Endothelial cell of umbilical vein (primary cell): ENCODE results near the gene FOXN1. TPM values are rescaled to one million over a fixed set of nuclear protein-coding genes. Genes with fewer than 3 reads are reported as not detected.

ENCODE experiments used
- BruUV-seq: library from RNA; stranded (reverse); fragments of 400-500 nt; replicated peaks from 2 replicates; lab custom pipeline; 2021; lab: Mats Ljungman, UMichigan
- CTCF ChIA-PET: fragments of 300-600, 350-600 bp; sonication (Branson Sonifier 250); formaldehyde crosslinking; loops from one replicate; lab custom pipeline; 2021; ENCODE audit warnings: antibody characterized with exemption, inconsistent platforms; lab: Charles Lee
- POLR2A ChIA-PET: fragments of 300-600, 350-600 bp; sonication (Branson Sonifier 250); formaldehyde crosslinking; loops from one replicate; lab custom pipeline; 2021; ENCODE audit warnings: antibody characterized with exemption, inconsistent platforms; lab: Charles Lee
- DNase-seq: peaks from one replicate; pipeline ENCODE4 v3.0.0-alpha.2; 2011; ENCODE audit warnings: low read depth, low spot score
- FAIRE-seq: peaks from 2 replicates; lab custom pipeline; 2011; peaks lifted over from hg19 to GRCh38; lab: Jason Lieb, UNC
- H2AFZ ChIP-seq: 2 replicates; pipeline ENCODE4 v1.6.0; 2012; ENCODE audit warnings: low read depth, low read length, control low read depth, inconsistent platforms
- H3K27ac ChIP-seq: 2 replicates; pipeline ENCODE4 v1.5.1; 2011; ENCODE audit warnings: low read depth, mild to moderate bottlenecking, control low read depth, low read length, moderate library complexity; ENCODE audit not compliant: insufficient read depth
- H3K27me3 ChIP-seq, 2 experiments: 2 replicates each; pipeline versions ENCODE4 v1.6.0 to v1.6.1; 2011; ENCODE audit warnings: low read length in 2 of 2, mixed read lengths in 1 of 2; ENCODE audit not compliant: control insufficient read depth in 2 of 2, insufficient read depth in 2 of 2
- H3K36me3 ChIP-seq, 2 experiments: 2 replicates in 1 of 2; 3 replicates in 1 of 2; pipeline ENCODE4 v1.5.1; 2011; ENCODE audit warnings: low read length in 2 of 2, mild to moderate bottlenecking in 1 of 2, moderate library complexity in 1 of 2; ENCODE audit not compliant: control insufficient read depth in 2 of 2, insufficient read depth in 2 of 2; ENCODE audit errors: extremely low read depth in 1 of 2
- H3K4me1 ChIP-seq: 3 replicates; pipeline ENCODE4 v1.5.1; 2011; ENCODE audit warnings: mild to moderate bottlenecking, low read length; ENCODE audit not compliant: control insufficient read depth, insufficient read depth; ENCODE audit errors: extremely low read depth
- H3K4me2 ChIP-seq: 2 replicates; pipeline ENCODE4 v1.6.1; 2011; ENCODE audit warnings: low read length, control low read depth, mixed read lengths; ENCODE audit not compliant: insufficient read depth
- H3K4me3 ChIP-seq, 3 experiments: fragments of 200-600 bp in 1 of 3; sonication (generic), shearing (Covaris generic) in 1 of 3; replicated peaks in 1 of 3; 2 replicates each; pipeline ENCODE4 v1.5.1; 2011 to 2016; ENCODE audit warnings: control low read depth in 3 of 3, low read length in 3 of 3, mild to moderate bottlenecking in 2 of 3, inconsistent platforms in 1 of 3, low read depth in 1 of 3, moderate library complexity in 1 of 3; ENCODE audit not compliant: insufficient read depth in 1 of 3
- H3K79me2 ChIP-seq: 2 replicates; pipeline ENCODE4 v1.6.0; 2012; ENCODE audit warnings: low read length, inconsistent platforms; ENCODE audit not compliant: control insufficient read depth, insufficient read depth
- H3K9ac ChIP-seq: replicated peaks from 2 replicates; pipeline ENCODE3; 2011; ENCODE audit warnings: low read length, control low read depth; ENCODE audit not compliant: insufficient read depth; ENCODE audit errors: extremely low read depth
- H3K9me1 ChIP-seq: replicated peaks from 3 replicates; pipeline ENCODE4 v1.6.0; 2011; ENCODE audit warnings: mild to moderate bottlenecking, low read length; ENCODE audit not compliant: control insufficient read depth, insufficient read depth; ENCODE audit errors: extremely low read depth
- H3K9me3 ChIP-seq: replicated peaks from 2 replicates; pipeline ENCODE4 v1.5.1; 2012; ENCODE audit warnings: low read length, inconsistent platforms; ENCODE audit not compliant: control insufficient read depth, insufficient read depth
- H4K20me1 ChIP-seq: replicated peaks from 2 replicates; pipeline ENCODE3; 2011; ENCODE audit warnings: mild to moderate bottlenecking, low read length; ENCODE audit not compliant: control insufficient read depth, insufficient read depth; ENCODE audit errors: extremely low read depth
- EZH2 ChIP-seq: IDR thresholded peaks from 2 replicates; pipeline ENCODE4 v1.6.1; 2012; ENCODE audit warnings: borderline replicate concordance, low read depth, mild to moderate bottlenecking, moderate library complexity, low read length, inconsistent platforms; ENCODE audit not compliant: severe bottlenecking
- MYC ChIP-seq: IDR thresholded peaks from one replicate; pipeline ENCODE4 v1.6.1; 2011; ENCODE audit warnings: mild to moderate bottlenecking, low read depth, low read length
- POLR2AphosphoS5 ChIP-seq: IDR thresholded peaks from 2 replicates; pipeline ENCODE4 v1.6.1; 2012; ENCODE audit warnings: low read depth, mild to moderate bottlenecking, control low read depth, low read length, moderate library complexity; ENCODE audit not compliant: insufficient read depth
- dilution Hi-C: fragments of 300-500 bp; cut with MboI; formaldehyde crosslinking; loops from one replicate; pipeline ENCODE4 v1.15.0; 2019; ENCODE audit warnings: low sequenced_read_pairs; ENCODE audit not compliant: extremely low pct_ligation_motif_present
- intact Hi-C: fragments of 100-400 bp; cut with micrococcal nuclease; formaldehyde crosslinking; loops from one replicate; pipeline ENCODE4 v1.10.0; 2022
- polyA plus RNA-seq, 4 experiments: library from polyadenylated mRNA; depleted of rRNA in 3 of 4; stranded (reverse) in 3 of 4; unstranded in 1 of 4; fragments of >200 nt; gene quantifications; 2 replicates each; pipeline versions ENCODE4 v1.2.1 to v1.2.3, GENCODE V29; 2011 to 2012; ENCODE audit warnings: missing spikeins in 1 of 4
- total RNA-seq: library from RNA; stranded (reverse); gene quantifications from 2 replicates; pipeline ENCODE4 v1.2.3, GENCODE V29; 2021
- TF ChIP-seq, protein P1 (sequence below): IDR thresholded peaks from 2 replicates; pipeline ENCODE4 v1.6.1; 2011; ENCODE audit not compliant: insufficient read depth, insufficient read length
- TF ChIP-seq, protein P2 (sequence below), 2 donors: IDR thresholded peaks; 1 replicate in 1 of 2; 2 replicates in 1 of 2; pipeline ENCODE4 v1.5.1; 2011; ENCODE audit warnings: low read length in 2 of 2, mild to moderate bottlenecking in 2 of 2, moderate library complexity in 2 of 2, control low read depth in 1 of 2, inconsistent platforms in 1 of 2, low read depth in 1 of 2; ENCODE audit not compliant: insufficient read depth in 1 of 2; ENCODE audit errors: extremely low read depth in 1 of 2

FOXN1 gene
- total and polyA plus RNA-seq, 2 donors (not counting 3 experiments of a cell fraction or from before 2014, with no cell fraction given): not detected

DNA sequence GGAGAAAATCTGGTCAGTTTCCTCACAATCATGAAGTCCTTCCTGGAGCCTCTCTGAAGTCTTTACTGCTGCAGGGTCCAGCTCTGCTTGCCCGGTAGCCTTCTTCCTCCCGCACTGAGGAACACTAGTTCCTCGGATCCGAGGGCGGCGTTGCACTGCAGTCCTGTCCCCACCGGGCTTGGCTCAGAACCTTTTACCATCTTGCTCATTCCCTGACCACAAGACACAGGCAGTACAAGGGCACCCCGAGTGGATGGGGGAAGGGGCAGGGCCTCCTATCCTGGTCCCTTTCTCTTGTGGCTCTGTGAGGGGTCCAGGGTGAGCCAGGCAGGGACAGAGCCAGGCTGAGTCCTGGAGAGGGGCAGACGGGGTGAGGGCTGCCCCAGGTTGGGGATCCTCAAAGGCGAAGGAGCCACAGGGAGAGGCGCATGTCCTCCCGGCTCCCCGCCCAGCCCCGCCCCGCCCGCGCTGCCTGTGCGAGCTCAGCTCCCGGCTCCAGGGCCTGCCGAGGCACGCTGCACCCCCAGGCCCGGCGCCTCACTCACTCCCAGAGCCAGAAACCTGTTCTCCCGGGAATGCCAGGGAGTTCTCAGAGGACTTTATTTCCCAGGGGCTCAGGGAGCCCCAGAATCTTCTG, 1.5 kb downstream of the FOXN1 start:
- CTCF ChIA-PET: interaction anchor here (0.6 kb wide), 1 partner anchor 12 kb away, joined by 3 read pairs; no protein-coding TSS in a partner anchor
- intact Hi-C loops: no loop called here
- BruUV-seq: no TSS peak

More for the DNA sequence above, 1.5 kb downstream of the FOXN1 start:
- POLR2A ChIA-PET: no interaction called here
- Histone ChIP-seq H3K4me2 (no peak overlapping the region), H3K36me3 (no peaks in the 10 kb centered on the region), H3K9me1 (no peaks in the 10 kb centered on the region), H3K4me1 (no peaks in the 10 kb centered on the region), H3K9me3 (no peaks in the 10 kb centered on the region), H2AFZ (no peak overlapping the region), H3K79me2 (no peaks in the 10 kb centered on the region), H4K20me1 (no peaks in the 10 kb centered on the region), H3K9ac (no peak overlapping the region), H3K27ac (no peak overlapping the region), H3K4me3 (no peak overlapping the region), H3K27me3 (peaks cover 20 to 22% of the 10 kb centered on the region in 2 experiments)
- dilution Hi-C loops: no loop called here
- TF ChIP-seq POLR2AphosphoS5 (no peak), MYC (no peak), EZH2 (peak; percentile 42)
- TF ChIP-seq, protein P1, sequence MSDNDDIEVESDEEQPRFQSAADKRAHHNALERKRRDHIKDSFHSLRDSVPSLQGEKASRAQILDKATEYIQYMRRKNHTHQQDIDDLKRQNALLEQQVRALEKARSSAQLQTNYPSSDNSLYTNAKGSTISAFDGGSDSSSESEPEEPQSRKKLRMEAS: no peak
- TF ChIP-seq, protein P2, sequence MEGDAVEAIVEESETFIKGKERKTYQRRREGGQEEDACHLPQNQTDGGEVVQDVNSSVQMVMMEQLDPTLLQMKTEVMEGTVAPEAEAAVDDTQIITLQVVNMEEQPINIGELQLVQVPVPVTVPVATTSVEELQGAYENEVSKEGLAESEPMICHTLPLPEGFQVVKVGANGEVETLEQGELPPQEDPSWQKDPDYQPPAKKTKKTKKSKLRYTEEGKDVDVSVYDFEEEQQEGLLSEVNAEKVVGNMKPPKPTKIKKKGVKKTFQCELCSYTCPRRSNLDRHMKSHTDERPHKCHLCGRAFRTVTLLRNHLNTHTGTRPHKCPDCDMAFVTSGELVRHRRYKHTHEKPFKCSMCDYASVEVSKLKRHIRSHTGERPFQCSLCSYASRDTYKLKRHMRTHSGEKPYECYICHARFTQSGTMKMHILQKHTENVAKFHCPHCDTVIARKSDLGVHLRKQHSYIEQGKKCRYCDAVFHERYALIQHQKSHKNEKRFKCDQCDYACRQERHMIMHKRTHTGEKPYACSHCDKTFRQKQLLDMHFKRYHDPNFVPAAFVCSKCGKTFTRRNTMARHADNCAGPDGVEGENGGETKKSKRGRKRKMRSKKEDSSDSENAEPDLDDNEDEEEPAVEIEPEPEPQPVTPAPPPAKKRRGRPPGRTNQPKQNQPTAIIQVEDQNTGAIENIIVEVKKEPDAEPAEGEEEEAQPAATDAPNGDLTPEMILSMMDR (IDR thresholded peaks at IDR 0.05; ENCODE audit: extremely low read depth in 1 of 2, insufficient read depth in 1 of 2, low read depth in 1 of 2, low read length in 2 of 2): no peak
- no peak for DNase-seq
- no peak for FAIRE-seq
